Measurements from ENCODE around the gene C4B.

GRCh38 chr6:32056254-32056653 is 41.7 kb downstream of the C4B start:
- TF ChIP-seq POLR2A (IDR thresholded peaks at IDR 0.05) (no peak), CTCF (IDR thresholded peaks at IDR 0.05) (no peak)
